ENCODE results near the gene MARCHF11. TPM values are rescaled to one million over a fixed set of nuclear protein-coding genes. Genes with fewer than 3 reads are reported as not detected.

MARCHF11 gene
- total and polyA plus RNA-seq, 2 of the 8 experiments (the other 6 are each of a cell fraction or from before 2014, with no cell fraction given) = 0.27 to 0.82 TPM

DNA sequence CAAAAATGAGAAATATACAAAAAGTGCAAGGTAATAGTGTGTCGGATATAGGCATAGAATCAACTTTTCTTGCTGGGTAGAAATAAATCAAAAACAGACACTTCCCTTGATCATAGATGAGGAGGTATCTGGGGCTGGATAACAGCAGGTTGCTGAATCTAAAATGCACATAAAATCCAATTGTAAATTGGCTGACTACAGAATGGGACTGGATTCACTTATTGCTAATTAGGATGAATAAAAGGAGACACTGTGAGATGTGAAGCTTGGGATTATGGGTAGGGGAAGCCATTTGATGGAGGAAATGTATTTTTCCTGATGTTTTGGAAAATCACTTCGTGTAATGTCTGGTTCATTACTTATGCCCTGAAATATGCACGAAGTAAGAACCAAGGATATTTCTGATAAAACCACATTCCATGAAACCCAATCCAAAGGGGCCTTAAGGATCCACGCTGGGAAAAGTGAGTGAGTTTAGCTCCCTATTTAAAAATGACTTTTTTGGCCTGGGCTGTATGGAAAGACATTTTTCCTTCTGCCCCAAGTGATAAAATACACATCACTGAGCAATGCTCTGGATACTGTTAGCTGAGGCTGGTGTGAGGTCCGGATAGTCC, 136.1 kb downstream of the MARCHF11 start (continued):
- TF ChIP-seq, protein P1, sequence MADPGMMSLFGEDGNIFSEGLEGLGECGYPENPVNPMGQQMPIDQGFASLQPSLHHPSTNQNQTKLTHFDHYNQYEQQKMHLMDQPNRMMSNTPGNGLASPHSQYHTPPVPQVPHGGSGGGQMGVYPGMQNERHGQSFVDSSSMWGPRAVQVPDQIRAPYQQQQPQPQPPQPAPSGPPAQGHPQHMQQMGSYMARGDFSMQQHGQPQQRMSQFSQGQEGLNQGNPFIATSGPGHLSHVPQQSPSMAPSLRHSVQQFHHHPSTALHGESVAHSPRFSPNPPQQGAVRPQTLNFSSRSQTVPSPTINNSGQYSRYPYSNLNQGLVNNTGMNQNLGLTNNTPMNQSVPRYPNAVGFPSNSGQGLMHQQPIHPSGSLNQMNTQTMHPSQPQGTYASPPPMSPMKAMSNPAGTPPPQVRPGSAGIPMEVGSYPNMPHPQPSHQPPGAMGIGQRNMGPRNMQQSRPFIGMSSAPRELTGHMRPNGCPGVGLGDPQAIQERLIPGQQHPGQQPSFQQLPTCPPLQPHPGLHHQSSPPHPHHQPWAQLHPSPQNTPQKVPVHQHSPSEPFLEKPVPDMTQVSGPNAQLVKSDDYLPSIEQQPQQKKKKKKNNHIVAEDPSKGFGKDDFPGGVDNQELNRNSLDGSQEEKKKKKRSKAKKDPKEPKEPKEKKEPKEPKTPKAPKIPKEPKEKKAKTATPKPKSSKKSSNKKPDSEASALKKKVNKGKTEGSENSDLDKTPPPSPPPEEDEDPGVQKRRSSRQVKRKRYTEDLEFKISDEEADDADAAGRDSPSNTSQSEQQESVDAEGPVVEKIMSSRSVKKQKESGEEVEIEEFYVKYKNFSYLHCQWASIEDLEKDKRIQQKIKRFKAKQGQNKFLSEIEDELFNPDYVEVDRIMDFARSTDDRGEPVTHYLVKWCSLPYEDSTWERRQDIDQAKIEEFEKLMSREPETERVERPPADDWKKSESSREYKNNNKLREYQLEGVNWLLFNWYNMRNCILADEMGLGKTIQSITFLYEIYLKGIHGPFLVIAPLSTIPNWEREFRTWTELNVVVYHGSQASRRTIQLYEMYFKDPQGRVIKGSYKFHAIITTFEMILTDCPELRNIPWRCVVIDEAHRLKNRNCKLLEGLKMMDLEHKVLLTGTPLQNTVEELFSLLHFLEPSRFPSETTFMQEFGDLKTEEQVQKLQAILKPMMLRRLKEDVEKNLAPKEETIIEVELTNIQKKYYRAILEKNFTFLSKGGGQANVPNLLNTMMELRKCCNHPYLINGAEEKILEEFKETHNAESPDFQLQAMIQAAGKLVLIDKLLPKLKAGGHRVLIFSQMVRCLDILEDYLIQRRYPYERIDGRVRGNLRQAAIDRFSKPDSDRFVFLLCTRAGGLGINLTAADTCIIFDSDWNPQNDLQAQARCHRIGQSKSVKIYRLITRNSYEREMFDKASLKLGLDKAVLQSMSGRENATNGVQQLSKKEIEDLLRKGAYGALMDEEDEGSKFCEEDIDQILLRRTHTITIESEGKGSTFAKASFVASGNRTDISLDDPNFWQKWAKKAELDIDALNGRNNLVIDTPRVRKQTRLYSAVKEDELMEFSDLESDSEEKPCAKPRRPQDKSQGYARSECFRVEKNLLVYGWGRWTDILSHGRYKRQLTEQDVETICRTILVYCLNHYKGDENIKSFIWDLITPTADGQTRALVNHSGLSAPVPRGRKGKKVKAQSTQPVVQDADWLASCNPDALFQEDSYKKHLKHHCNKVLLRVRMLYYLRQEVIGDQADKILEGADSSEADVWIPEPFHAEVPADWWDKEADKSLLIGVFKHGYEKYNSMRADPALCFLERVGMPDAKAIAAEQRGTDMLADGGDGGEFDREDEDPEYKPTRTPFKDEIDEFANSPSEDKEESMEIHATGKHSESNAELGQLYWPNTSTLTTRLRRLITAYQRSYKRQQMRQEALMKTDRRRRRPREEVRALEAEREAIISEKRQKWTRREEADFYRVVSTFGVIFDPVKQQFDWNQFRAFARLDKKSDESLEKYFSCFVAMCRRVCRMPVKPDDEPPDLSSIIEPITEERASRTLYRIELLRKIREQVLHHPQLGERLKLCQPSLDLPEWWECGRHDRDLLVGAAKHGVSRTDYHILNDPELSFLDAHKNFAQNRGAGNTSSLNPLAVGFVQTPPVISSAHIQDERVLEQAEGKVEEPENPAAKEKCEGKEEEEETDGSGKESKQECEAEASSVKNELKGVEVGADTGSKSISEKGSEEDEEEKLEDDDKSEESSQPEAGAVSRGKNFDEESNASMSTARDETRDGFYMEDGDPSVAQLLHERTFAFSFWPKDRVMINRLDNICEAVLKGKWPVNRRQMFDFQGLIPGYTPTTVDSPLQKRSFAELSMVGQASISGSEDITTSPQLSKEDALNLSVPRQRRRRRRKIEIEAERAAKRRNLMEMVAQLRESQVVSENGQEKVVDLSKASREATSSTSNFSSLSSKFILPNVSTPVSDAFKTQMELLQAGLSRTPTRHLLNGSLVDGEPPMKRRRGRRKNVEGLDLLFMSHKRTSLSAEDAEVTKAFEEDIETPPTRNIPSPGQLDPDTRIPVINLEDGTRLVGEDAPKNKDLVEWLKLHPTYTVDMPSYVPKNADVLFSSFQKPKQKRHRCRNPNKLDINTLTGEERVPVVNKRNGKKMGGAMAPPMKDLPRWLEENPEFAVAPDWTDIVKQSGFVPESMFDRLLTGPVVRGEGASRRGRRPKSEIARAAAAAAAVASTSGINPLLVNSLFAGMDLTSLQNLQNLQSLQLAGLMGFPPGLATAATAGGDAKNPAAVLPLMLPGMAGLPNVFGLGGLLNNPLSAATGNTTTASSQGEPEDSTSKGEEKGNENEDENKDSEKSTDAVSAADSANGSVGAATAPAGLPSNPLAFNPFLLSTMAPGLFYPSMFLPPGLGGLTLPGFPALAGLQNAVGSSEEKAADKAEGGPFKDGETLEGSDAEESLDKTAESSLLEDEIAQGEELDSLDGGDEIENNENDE (IDR thresholded peaks at IDR 0.05; ENCODE audit: insufficient replicate concordance, low read length) = no peak
- TF ChIP-seq BCL11A (IDR thresholded peaks at IDR 0.05; ENCODE audit: low read depth in 2 of 2, low read length in 2 of 2) = no peak
- no peak for TF ChIP-seq GABPA (IDR thresholded peaks at IDR 0.05; ENCODE audit: borderline replicate concordance, insufficient read depth, low read length)
- TF ChIP-seq KDM4A (IDR thresholded peaks at IDR 0.05; ENCODE audit: low read depth, low read length, severe bottlenecking) = no peak
- no peak for TF ChIP-seq CBX5 (IDR thresholded peaks at IDR 0.05; ENCODE audit: low read depth, low read length)
- TF ChIP-seq, protein P2, sequence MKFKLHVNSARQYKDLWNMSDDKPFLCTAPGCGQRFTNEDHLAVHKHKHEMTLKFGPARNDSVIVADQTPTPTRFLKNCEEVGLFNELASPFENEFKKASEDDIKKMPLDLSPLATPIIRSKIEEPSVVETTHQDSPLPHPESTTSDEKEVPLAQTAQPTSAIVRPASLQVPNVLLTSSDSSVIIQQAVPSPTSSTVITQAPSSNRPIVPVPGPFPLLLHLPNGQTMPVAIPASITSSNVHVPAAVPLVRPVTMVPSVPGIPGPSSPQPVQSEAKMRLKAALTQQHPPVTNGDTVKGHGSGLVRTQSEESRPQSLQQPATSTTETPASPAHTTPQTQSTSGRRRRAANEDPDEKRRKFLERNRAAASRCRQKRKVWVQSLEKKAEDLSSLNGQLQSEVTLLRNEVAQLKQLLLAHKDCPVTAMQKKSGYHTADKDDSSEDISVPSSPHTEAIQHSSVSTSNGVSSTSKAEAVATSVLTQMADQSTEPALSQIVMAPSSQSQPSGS (IDR thresholded peaks at IDR 0.05; ENCODE audit: low read length) = no peak

Measured in H1 (cell line).